GM19395 (cell line): ENCODE measurements around the gene TRMT2A.

Experiments used
- ATAC-seq: cut with Tn5 transposase; IDR thresholded peaks from one replicate; pipeline ENCODE4 v1.9.1; 2021; ENCODE audit warnings: mild to moderate bottlenecking, moderate library complexity; ENCODE audit not compliant: unreplicated experiment

Gene TRMT2A

GRCh38 chr22:20149257-20150250, 32.5 kb upstream of the TRMT2A start:
- ATAC-seq: no peak

- ATAC-seq: no peak
These were observed 31.4 kb upstream of the TRMT2A start for GRCh38 chr22:20148414-20148813.

DNA sequence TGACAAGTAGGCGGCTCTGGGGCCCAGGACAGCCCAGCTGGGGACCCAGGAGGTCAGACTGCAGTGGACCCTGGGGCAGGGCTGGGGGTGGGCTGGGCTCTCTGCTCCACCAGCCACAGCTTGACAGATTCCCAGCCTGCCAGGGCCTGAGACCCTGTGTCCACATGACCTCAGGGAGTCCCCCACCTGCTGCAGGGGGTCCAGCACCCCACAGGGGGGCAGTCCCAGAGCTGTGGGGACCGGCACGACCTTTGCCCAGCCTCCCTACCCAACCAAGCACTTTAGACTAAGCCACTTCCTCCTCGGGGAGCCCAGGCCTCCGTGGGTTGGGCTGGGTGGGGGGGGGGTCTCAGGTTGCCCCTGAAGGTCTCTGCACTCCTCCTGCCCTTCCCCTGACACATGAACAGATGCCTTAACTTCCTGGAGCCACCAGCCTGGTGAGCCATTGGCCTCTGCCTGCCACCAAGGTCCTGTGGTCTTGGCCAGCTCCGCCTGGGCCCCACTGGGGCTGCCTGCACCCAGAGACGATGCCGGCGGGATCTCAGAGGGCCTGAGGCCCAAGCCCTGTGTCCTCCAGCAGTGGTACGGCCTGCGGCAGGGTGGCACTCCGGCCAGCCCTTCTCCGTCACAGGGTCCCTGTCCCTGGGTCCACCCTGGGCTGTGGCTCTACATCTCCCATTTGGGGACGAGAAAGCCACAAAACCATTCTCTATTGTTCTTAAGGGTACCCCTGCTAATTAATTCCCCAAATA, 30.4 kb upstream of the TRMT2A start:
- no peak for ATAC-seq

DNA sequence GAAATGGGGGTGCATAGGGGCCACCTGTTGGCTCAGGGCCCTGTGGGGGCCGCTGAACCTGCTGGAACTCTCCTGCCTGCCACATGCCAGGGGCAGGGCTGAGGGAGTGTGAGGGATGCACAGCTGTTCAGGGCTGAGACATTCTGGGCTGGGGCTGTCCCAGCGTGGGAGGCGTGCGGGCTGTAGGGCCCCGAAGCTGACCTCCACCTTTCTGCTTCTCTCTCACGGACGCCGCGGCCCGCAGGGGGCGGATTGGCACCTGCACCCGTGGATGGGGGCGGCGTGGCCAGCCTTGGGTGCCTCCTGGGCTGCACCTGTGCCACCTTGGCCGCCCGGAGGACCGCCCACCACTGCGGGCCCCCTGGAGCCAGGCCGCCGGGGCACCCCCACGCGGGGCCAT, 29.8 kb upstream of the TRMT2A start:
- ATAC-seq: no peak

DNA sequence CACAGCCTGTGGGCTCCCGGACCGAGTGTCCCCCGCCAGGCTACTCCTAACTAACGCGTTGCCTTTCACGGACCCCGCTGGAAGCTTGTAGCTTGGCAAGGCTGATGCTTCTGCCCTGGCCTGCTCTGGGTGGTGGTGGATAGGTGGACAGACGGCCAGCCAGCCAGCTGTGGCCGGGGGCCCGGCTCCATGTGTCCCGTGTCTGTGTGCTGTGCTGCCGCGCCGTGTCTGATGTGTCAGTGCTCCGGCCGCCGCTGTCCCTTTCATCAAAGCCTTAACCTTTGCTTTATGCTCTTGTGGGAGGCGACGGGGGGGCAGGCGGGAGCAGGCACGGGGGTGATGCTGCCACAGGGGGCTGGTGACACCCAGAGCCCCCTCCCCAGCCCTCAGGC, 28.8 kb upstream of the TRMT2A start:
- ATAC-seq: no peak

- ATAC-seq: no peak
These were observed 28.3 kb upstream of the TRMT2A start for GRCh38 chr22:20145206-20145831.

DNA sequence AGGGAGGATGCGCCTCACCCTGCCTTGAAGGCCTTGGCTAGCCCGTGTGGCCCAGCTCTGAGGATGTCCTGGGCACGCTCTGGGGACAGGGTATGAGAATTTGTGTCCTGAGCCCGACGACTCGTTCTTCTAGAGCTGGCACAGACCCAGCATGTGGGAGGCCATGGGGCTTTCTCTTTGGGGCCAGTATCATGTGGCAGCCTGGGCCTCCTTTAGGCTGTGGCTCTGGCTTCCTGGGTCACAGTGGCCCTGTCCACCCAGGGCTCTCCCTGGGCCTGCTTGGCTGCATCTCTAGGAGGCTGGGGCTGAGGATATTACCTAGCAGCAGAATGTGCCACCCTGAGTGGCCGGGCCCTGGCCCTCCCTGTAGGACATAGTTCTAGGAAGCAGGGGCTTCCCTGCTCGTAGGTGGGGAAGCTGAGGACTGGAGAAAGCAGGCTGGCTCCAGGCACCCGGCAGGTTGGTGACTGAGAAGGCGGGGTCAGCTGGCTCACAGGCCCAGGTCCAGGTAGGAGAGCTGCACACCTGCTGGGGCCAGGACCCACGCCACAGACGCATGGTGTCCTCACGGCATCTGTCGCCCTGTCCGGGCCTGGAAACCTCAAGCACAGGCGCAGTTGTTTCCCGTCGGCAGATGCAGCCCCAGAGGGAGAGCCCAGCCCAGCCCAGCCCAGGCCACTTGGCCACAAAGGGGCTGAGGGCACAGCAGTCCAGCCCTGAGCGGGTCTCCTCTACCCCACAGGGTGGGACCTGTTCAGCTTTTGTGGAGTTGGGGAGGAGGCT, 27.0 kb upstream of the TRMT2A start:
- ATAC-seq: no peak

DNA sequence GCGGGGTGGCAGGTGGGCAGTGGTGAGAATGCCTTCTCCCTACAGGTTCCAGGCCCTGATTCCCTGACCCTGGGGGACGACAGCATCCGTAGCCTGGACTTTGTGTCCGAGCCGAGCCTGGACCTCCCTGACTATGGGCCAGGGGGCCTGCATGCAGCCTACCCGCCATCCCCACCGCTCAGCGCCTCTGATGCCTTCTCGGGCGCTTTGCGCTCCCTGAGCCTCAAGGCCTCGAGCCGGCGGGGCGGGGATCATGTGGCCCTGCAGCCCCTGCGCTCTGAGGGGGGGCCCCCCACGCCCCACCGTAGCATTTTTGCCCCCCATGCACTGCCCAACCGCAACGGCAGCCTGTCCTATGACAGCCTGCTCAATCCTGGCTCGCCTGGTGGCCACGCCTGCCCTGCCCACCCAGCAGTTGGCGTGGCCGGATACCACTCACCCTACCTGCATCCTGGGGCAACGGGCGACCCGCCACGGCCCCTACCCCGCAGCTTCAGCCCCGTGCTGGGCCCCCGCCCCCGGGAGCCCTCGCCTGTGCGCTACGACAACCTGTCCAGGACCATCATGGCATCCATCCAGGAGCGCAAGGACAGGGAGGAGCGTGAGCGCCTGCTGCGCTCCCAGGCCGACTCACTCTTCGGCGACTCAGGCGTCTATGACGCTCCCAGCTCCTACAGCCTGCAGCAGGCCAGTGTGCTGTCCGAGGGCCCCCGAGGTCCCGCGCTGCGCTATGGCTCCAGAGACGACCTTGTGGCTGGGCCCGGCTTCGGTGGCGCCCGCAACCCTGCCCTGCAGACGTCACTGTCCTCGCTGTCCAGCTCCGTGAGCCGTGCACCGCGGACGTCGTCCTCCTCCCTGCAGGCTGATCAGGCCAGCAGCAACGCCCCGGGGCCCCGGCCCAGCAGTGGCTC, 25.9 kb upstream of the TRMT2A start:
- ATAC-seq: no peak

GRCh38 chr22:20141186-20142077, 24.4 kb upstream of the TRMT2A start:
- no peak for ATAC-seq

DNA sequence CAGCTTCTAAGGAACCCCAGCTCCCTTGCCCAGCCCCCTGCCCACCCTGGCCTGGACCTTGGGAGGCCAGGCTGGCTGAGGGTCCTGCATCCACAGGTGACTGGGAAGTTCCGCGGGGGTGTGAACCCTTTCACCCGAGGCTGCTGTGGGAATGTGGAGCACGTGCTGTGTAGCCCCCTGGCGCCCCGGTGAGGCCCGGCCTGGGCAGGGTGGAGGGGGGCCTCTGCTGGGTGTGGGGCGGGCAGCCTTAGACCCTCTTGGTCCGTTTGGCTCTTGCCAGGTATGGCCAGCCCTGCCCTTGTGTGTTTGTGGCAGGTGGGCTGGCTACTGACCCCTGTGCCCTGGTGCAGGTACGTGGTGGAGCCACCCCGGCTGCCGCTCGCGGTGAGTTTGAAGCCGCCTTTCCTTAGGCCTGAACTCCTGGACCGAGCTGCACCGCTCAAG, 23.5 kb upstream of the TRMT2A start:
- ATAC-seq: no peak

GRCh38 chr22:20140107-20140445, 23.1 kb upstream of the TRMT2A start:
- no peak for ATAC-seq

- ATAC-seq: no peak
These were observed 22.5 kb upstream of the TRMT2A start for GRCh38 chr22:20139391-20140106.

GRCh38 chr22:20138868-20139267, 21.8 kb upstream of the TRMT2A start:
- ATAC-seq: no peak

GRCh38 chr22:20138417-20138738, 21.4 kb upstream of the TRMT2A start:
- ATAC-seq: no peak

DNA sequence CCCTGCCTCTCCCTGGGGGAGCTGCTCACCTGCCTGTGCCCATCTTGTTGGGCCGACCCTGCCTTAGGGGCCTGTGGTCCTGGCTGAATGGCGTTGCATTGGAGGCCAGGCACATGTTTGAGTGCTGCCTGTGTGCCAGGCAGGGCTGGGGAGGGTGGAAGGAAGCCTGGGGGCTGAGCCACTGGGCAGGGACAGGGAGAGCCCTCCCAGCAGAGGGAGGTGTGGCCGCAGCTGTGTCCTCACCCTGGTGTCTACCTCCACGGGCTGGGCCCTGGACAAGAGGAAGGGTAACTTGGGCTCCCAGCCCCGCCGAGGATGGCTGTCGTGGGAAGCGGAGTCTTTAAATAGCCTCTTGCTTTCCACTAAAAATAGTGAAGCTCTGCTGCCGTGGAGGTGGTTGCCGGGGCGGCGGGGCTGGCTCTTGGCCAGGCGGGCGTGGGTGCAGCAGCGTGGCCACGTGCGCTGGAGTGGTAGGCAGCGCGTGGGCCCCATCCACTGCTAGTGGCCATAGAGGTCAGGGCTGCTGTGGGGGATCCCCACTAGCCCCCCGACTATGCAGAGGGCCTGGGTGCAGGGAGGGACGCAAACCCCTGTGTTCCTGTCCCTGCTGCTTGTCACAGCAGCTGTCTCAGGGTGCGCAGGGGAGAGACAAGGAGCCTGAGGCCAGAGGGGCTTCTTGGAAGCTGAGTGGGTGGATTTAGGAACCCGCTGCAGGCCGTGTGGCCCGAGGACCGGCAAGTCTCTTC, 20.8 kb upstream of the TRMT2A start:
- no peak for ATAC-seq

GRCh38 chr22:20137113-20137512, 20.1 kb upstream of the TRMT2A start:
- no peak for ATAC-seq

DNA sequence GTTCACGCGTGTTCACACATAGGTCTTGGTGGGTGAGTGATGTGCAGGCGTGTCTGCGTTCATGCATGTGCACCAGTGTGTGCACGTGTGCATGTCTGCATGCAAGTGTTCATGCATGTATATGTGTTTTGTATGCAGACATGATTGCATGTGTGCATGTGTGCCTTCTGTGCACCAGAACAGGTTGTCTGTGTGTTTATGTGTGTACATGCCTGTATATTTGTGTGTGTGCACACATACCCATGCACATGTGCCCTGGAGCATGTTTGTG, 19.5 kb upstream of the TRMT2A start:
- ATAC-seq: no peak
